MV-4-11 (cell line): ENCODE data around the gene STARD10.

Experiments used
- DNase-seq: peaks from one replicate; lab custom pipeline; 2025; lab: John Stamatoyannopoulos, UW

STARD10 gene

DNA sequence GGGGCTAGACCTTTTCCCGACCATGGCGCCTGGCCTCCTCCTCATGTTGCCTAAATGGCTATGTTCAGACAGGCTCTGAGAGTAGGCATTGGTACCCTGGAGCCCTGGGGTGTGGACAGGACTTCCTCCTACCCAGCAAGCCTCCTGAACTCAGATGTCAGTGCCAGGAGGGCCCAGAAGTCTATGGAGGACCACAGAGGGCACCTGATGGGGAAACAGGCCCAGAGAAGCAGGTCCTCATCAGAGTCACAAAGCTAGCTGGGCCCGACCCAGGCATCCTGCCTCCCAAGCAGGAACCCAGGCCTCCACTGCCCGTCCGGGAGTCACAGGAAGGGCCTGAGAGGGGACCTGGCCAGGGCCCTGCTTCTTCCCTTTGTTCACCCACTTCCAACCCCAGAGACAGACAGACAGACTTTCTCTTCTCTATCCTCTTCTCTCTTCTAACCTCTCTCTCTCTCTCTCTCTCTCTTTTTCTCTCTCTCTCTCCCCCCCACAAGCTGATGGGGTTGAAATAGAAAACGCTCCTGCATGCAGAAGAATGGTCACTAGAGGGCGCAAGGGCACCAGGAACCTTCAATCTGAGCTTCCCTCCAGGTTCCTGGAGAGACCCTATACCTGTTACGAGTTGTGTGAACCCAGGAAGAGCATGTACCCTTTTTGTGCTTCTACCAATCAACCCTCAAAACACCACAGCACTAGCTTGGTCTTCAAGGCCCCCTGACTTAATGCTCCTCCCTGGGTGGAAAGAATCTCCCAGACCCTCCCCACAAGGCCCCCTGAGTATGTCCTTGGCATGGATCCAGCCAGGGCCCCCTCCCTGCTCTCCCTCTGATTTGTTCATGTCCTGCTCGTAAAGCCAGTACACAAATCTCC lies 68.8 kb downstream of the STARD10 start:
- DNase-seq, result peak; percentile 72

GRCh38 chr11:72724021-72724551 lies 69.8 kb downstream of the STARD10 start:
- no peak for DNase-seq

DNA sequence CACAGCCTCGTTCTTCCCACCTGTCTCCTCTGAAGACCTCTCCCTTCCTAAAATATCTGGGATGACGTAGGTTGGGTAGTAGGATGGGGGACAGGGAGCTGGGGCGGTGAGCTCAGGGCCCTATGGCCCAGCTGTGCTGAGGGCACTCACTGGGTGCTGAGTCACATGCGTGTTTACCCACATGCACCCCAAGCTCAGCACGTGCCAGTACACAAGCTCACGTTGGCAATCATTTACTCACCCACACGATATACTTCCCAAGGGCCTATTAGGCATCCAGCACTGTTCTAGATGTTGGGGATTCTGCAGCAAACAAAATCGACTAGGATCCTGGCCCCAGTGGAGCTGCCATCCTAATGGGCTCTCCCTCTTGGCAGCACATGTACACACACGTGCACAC lies 70.3 kb downstream of the STARD10 start:
- DNase-seq, result no peak

GRCh38 chr11:72722050-72722748 lies 71.6 kb downstream of the STARD10 start:
- peak; percentile 90 for DNase-seq

DNA sequence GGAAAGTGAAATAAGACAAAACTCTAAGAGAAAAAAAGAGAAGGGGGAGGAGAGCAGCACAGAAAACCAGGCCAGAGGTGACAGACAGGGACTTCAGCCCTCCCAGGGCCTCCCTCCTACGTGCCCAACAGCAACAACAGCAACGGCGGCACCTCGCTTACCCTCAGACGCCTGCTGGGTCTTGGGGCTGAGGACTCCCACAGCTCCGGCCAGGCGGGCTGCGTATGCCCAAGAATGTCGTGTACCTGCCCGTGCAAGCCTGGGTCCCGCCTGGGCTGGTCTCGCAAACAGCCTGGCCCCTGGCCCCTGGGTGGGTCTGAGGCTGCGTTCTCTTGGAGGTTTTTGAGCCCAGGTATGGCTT lies 72.2 kb downstream of the STARD10 start:
- DNase-seq, result no peak

GRCh38 chr11:72721276-72721675 lies 72.6 kb downstream of the STARD10 start:
- no peak for DNase-seq

DNA sequence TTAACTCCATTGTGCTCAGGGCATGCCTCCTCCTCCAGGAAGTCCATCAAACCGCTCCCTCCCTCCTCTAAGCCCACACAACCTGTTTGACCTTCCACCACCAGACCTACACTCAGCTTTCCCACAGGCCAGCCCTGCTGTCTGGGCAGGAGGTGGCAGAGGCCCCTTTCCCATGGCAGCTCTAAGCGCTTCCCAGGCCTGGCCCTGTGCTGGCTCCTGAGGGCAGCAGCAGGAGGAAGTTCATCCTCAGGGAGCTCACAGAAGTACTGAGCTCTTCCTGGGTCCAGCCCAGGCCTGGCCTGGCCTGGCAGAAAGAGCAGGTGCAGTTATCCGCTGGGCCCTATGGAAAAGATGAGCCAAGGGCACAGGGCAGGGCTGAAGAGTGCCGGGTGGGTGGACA lies 73.1 kb downstream of the STARD10 start:
- no peak for DNase-seq

GRCh38 chr11:72720047-72720446 lies 73.8 kb downstream of the STARD10 start:
- peak; percentile 60 for DNase-seq

- DNase-seq, result no peak
These were observed 74.3 kb downstream of the STARD10 start for GRCh38 chr11:72719551-72719950.

- peak; percentile 68 for DNase-seq
These were observed 74.7 kb downstream of the STARD10 start for GRCh38 chr11:72719144-72719543.

GRCh38 chr11:72718101-72718501 lies 75.7 kb downstream of the STARD10 start:
- no peak for DNase-seq

GRCh38 chr11:72716788-72717435 lies 76.9 kb downstream of the STARD10 start:
- no peak for DNase-seq

- no peak for DNase-seq
These were observed 77.6 kb downstream of the STARD10 start for GRCh38 chr11:72716290-72716689.

DNA sequence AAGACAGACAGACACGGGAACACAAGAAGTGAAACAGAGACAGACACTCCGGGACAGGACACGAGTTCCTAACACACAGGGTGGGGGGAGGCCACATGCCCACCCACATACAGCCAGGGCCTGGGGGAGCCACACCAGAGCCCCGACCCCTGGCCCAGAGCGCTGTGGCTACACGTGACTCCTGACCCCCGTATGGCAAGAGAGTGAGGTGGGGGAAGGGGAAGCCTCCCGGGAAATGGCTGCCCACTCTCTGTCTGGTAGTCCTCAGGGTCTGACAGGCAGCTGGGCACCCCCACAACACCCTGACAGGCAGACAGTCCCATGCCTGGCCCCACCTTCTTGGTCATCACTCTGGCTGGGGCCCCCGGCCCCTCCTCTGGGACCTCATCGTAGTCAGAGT lies 81.0 kb downstream of the STARD10 start:
- DNase-seq, result no peak

- DNase-seq, result peak; percentile 67
These were observed 81.6 kb downstream of the STARD10 start for GRCh38 chr11:72712168-72712751.

GRCh38 chr11:72711141-72711540 lies 82.7 kb downstream of the STARD10 start:
- no peak for DNase-seq

- no peak for DNase-seq
These were observed 83.6 kb downstream of the STARD10 start for GRCh38 chr11:72710278-72710677.

- no peak for DNase-seq
These were observed 84.2 kb downstream of the STARD10 start for GRCh38 chr11:72709478-72710238.

GRCh38 chr11:72707032-72707431 lies 86.8 kb downstream of the STARD10 start:
- no peak for DNase-seq

DNA sequence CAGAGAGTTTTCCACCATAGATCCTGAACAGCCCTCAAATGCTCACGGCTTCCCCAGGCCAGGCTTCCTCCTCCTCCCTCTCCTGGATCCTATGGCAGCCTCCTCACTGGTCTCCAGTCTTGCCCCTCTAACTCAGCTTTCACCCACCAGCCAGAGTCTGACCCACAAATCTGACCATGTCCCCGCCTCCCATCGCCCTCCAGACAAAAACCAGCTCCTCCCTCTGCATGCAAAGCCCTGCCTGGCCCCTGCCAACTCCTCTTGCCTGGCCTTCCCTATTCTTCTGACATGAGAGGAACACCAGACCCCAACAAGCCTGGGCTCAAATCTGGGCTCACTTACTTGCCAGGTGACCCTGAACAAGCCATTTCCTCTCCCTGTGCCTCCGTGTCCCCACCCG lies 87.3 kb downstream of the STARD10 start:
- no peak for DNase-seq
